GM19099 (cell line): ENCODE results near the gene FCSK.
A peak's percentile ranks its signal among the peaks of the same experiment; 100 is the strongest.

Experiments
- POLR2A ChIP-seq: IDR thresholded peaks from 3 replicates; pipeline ENCODE4 v1.6.1; 2011; ENCODE audit warnings: low read depth; ENCODE audit not compliant: insufficient read length; ENCODE audit errors: extremely low read depth

Gene FCSK

GRCh38 chr16:70428178-70428998 is 26.0 kb upstream of the FCSK start:
- TF ChIP-seq POLR2A: peak; percentile 66

- peak; percentile 14 for TF ChIP-seq POLR2A
These were observed 24.3 kb upstream of the FCSK start for GRCh38 chr16:70429888-70430666.

GRCh38 chr16:70430667-70431536 is 23.5 kb upstream of the FCSK start:
- peak; percentile 47 for TF ChIP-seq POLR2A

GRCh38 chr16:70432356-70432722 is 22.1 kb upstream of the FCSK start:
- no peak for TF ChIP-seq POLR2A

GRCh38 chr16:70432723-70433457 is 21.5 kb upstream of the FCSK start:
- TF ChIP-seq POLR2A: peak; percentile 41

GRCh38 chr16:70433458-70434103 is 20.8 kb upstream of the FCSK start:
- TF ChIP-seq POLR2A: no peak

- no peak for TF ChIP-seq POLR2A
These were observed 19.7 kb upstream of the FCSK start for GRCh38 chr16:70434484-70435260.

GRCh38 chr16:70437017-70437581 is 17.3 kb upstream of the FCSK start:
- TF ChIP-seq POLR2A: no peak

- TF ChIP-seq POLR2A: no peak
These were observed 16.5 kb upstream of the FCSK start for GRCh38 chr16:70437582-70438557.

GRCh38 chr16:70438585-70438968 is 15.8 kb upstream of the FCSK start:
- no peak for TF ChIP-seq POLR2A

GRCh38 chr16:70438969-70439862 is 15.2 kb upstream of the FCSK start, which contains the start of gene ST3GAL2:
TSS of gene ST3GAL2 (minus strand) at chr16:70439100. CDS start at chr16:70398530, 40,570 bp downstream.
- TF ChIP-seq POLR2A: peak; percentile 44
